ENCODE data around the gene ASF1B. TPM values are rescaled to one million over a fixed set of nuclear protein-coding genes. Genes with fewer than 3 reads are reported as not detected.

ASF1B gene
- total RNA-seq, 1 donor from 2014 or later, result 90.2 TPM

GRCh38 chr19:14102102-14102696 is 34.2 kb downstream of the ASF1B start:
- Mint-ChIP-seq H3K4me1 (no peaks in the 10 kb centered on the region), H3K27ac (no peak overlapping the region), H3K9me3 (no peaks in the 10 kb centered on the region), H3K27me3 (no peaks in the 10 kb centered on the region), H3K36me3 (ENCODE audit: low read depth) (peaks cover 15% of the 10 kb centered on the region), H3K4me3 (no peak overlapping the region)
- intact Hi-C loops (cut with micrococcal nuclease), result no loop called here
- no peak for DNase-seq

- H3K36me3 Mint-ChIP-seq (ENCODE audit: low read depth), result peaks cover 20% of the 10 kb centered on the region
- no peak overlapping the region for H3K4me3 Mint-ChIP-seq
Measured at GRCh38 chr19:14101003-14101545, 35.3 kb downstream of the ASF1B start.

GRCh38 chr19:14097532-14098151 is 38.7 kb downstream of the ASF1B start:
- H3K4me3 Mint-ChIP-seq, result no peak overlapping the region
- H3K27me3 Mint-ChIP-seq, result no peaks in the 10 kb centered on the region
- H3K27ac Mint-ChIP-seq, result no peak overlapping the region
- peaks cover 2% of the 10 kb centered on the region for H3K4me1 Mint-ChIP-seq
- H3K9me3 Mint-ChIP-seq, result peaks cover 5% of the 10 kb centered on the region
- intact Hi-C loops (cut with micrococcal nuclease), result no loop called here
- peaks cover 28% of the 10 kb centered on the region for H3K36me3 Mint-ChIP-seq (ENCODE audit: low read depth)
- no peak for DNase-seq

More at GRCh38 chr19:14101003-14101545, 35.3 kb downstream of the ASF1B start:
- no peaks in the 10 kb centered on the region for H3K9me3 Mint-ChIP-seq
- H3K27ac Mint-ChIP-seq, result no peak overlapping the region
- no peaks in the 10 kb centered on the region for H3K4me1 Mint-ChIP-seq
- no peak for DNase-seq
- intact Hi-C loops (cut with micrococcal nuclease), result no loop called here
- no peaks in the 10 kb centered on the region for H3K27me3 Mint-ChIP-seq

- DNase-seq, result no peak
- peaks cover 9% of the 10 kb centered on the region for H3K4me1 Mint-ChIP-seq
- H3K4me3 Mint-ChIP-seq, result no peak overlapping the region
- H3K9me3 Mint-ChIP-seq, result peaks cover 5% of the 10 kb centered on the region
- H3K36me3 Mint-ChIP-seq (ENCODE audit: low read depth), result peaks cover 32% of the 10 kb centered on the region
- intact Hi-C loops (cut with micrococcal nuclease), result no loop called here
- no peaks in the 10 kb centered on the region for H3K27me3 Mint-ChIP-seq
- no peak overlapping the region for H3K27ac Mint-ChIP-seq
Measured at GRCh38 chr19:14096272-14096992, 40.0 kb downstream of the ASF1B start.

GRCh38 chr19:14094854-14095253 is 41.5 kb downstream of the ASF1B start:
- no peaks in the 10 kb centered on the region for H3K27me3 Mint-ChIP-seq
- peaks cover 28% of the 10 kb centered on the region for H3K36me3 Mint-ChIP-seq (ENCODE audit: low read depth)
- H3K4me1 Mint-ChIP-seq, result peaks cover 10% of the 10 kb centered on the region
- H3K9me3 Mint-ChIP-seq, result peaks cover 5% of the 10 kb centered on the region
- peak overlapping the region; percentile 48 for H3K27ac Mint-ChIP-seq
- DNase-seq, result peak; percentile 61
- intact Hi-C loops (cut with micrococcal nuclease), result no loop called here
- H3K4me3 Mint-ChIP-seq, result no peak overlapping the region

- peak; percentile 58 for DNase-seq
- peaks cover 5% of the 10 kb centered on the region for H3K9me3 Mint-ChIP-seq
- no peaks in the 10 kb centered on the region for H3K27me3 Mint-ChIP-seq
- H3K27ac Mint-ChIP-seq, result peak overlapping the region; percentile 68
- peak overlapping the region; percentile 41 for H3K4me3 Mint-ChIP-seq
- H3K4me1 Mint-ChIP-seq, result peaks cover 14% of the 10 kb centered on the region
- peaks cover 37% of the 10 kb centered on the region for H3K36me3 Mint-ChIP-seq (ENCODE audit: low read depth)
- intact Hi-C loops (cut with micrococcal nuclease), result no loop called here
Measured at GRCh38 chr19:14093117-14093823, 43.1 kb downstream of the ASF1B start.

- Mint-ChIP-seq H3K4me1 (peaks cover 17% of the 10 kb centered on the region), H3K27me3 (no peaks in the 10 kb centered on the region), H3K27ac (peak overlapping the region; percentile 98), H3K36me3 (ENCODE audit: low read depth) (peaks cover 39% of the 10 kb centered on the region), H3K4me3 (peak overlapping the region; percentile 92), H3K9me3 (peaks cover 5% of the 10 kb centered on the region)
- intact Hi-C loops (cut with micrococcal nuclease), result loop anchor here (1.0 to 2.0 kb wide), 3 partner anchors 19 to 45 kb away; partner anchors contain the start of genes ASF1B and PRKACA
- peak; percentile 86 for DNase-seq
Measured at GRCh38 chr19:14091813-14092462, 44.5 kb downstream of the ASF1B start.

GRCh38 chr19:14091081-14091812 is 45.1 kb downstream of the ASF1B start:
- intact Hi-C loops (cut with micrococcal nuclease), result loop anchor here (1.0 to 2.0 kb wide), 3 partner anchors 18 to 46 kb away; partner anchors contain the start of genes ASF1B and PRKACA
- Mint-ChIP-seq H3K27me3 (no peaks in the 10 kb centered on the region), H3K36me3 (ENCODE audit: low read depth) (peaks cover 40% of the 10 kb centered on the region), H3K4me1 (peaks cover 17% of the 10 kb centered on the region), H3K4me3 (peak overlapping the region; percentile 92), H3K9me3 (peaks cover 5% of the 10 kb centered on the region), H3K27ac (peak overlapping the region; percentile 98)
- peak; percentile 94 for DNase-seq

- Mint-ChIP-seq H3K4me1 (peaks cover 17% of the 10 kb centered on the region), H3K9me3 (peaks cover 5% of the 10 kb centered on the region), H3K4me3 (peak within 1 kb of the TSS; percentile 92), H3K27ac (peak within 1 kb of the TSS; percentile 98), H3K27me3 (no peaks in the 10 kb centered on the region), H3K36me3 (ENCODE audit: low read depth) (peaks cover 40% of the 10 kb centered on the region)
- intact Hi-C loops (cut with micrococcal nuclease), result loop anchor here (1.0 to 2.0 kb wide), 3 partner anchors 17 to 46 kb away; partner anchors contain the start of genes ASF1B and PRKACA
- peak; percentile 90 for DNase-seq
Measured at GRCh38 chr19:14090509-14091080, 45.8 kb downstream of the ASF1B start, which contains the start of gene SAMD1. Gene SAMD1 (minus strand): TSS chr19:14090751.

GRCh38 chr19:14089662-14090508 is 46.5 kb downstream of the ASF1B start:
- H3K27me3 Mint-ChIP-seq, result no peaks in the 10 kb centered on the region
- intact Hi-C loops (cut with micrococcal nuclease), result loop anchor here (2.0 kb wide), 1 partner anchor 47 kb away; the partner anchor contains the start of gene ASF1B
- peaks cover 5% of the 10 kb centered on the region for H3K9me3 Mint-ChIP-seq

GRCh38 chr19:14089412-14089661 is 47.1 kb downstream of the ASF1B start:
- H3K9me3 Mint-ChIP-seq, result peaks cover 5% of the 10 kb centered on the region
- DNase-seq, result no peak

More at GRCh38 chr19:14089662-14090508, 46.5 kb downstream of the ASF1B start:
- H3K4me3 Mint-ChIP-seq, result peak overlapping the region; percentile 78
- peaks cover 43% of the 10 kb centered on the region for H3K36me3 Mint-ChIP-seq (ENCODE audit: low read depth)
- H3K4me1 Mint-ChIP-seq, result peaks cover 19% of the 10 kb centered on the region
- peak; percentile 85 for DNase-seq
- peak overlapping the region; percentile 76 for H3K27ac Mint-ChIP-seq

More at GRCh38 chr19:14089412-14089661, 47.1 kb downstream of the ASF1B start:
- Mint-ChIP-seq H3K4me1 (peaks cover 18% of the 10 kb centered on the region), H3K27ac (peak overlapping the region; percentile 67), H3K36me3 (ENCODE audit: low read depth) (peaks cover 39% of the 10 kb centered on the region), H3K4me3 (peak overlapping the region; percentile 76), H3K27me3 (no peaks in the 10 kb centered on the region)
- intact Hi-C loops (cut with micrococcal nuclease), result no loop called here
